ENCODE results near the gene CD200R1L. TPM values are rescaled to one million over a fixed set of nuclear protein-coding genes. Genes with fewer than 3 reads are reported as not detected.

CD200R1L gene
- total and polyA plus RNA-seq, 9 of the 15 experiments (the other 6 are each of a cell fraction or from before 2014, with no cell fraction given) = not detected

- no peaks in the 10 kb centered on the region for H4K20me1 ChIP-seq (replicated peaks; ENCODE audit: control insufficient read depth, insufficient read depth, low read length)
- H3K4me1 ChIP-seq (replicated peaks in 1 of 2; ENCODE audit: control insufficient read depth in 2 of 2, insufficient read depth in 2 of 2, low read length in 2 of 2) = peaks cover 0 to 18% of the 10 kb centered on the region in 2 experiments; a peak in 4 of 5 replicates
- H3K9me3 ChIP-seq (replicated peaks; ENCODE audit: control insufficient read depth, insufficient read depth, low read depth, low read length) = no peaks in the 10 kb centered on the region; the same call in 1 of the 2 replicates
- ChIA-PET CTCF (ENCODE audit: low intra/inter-chr PET ratio) (no interaction called here), POLR2A (no interaction called here)
- no peak overlapping the region for H3K4me2 ChIP-seq (ENCODE audit: insufficient read depth, low read length)
- H2AFZ ChIP-seq (ENCODE audit: low read depth, low read length) = no peak overlapping the region
- no peaks in the 10 kb centered on the region for H3K27me3 ChIP-seq (ENCODE audit: control insufficient read depth in 2 of 2, insufficient read depth in 2 of 2, low read length in 2 of 2)
- no peak overlapping the region for H3K4me3 ChIP-seq
- no peaks in the 10 kb centered on the region for H3K79me2 ChIP-seq (ENCODE audit: control insufficient read depth, insufficient read depth, low read length)
- no peaks in the 10 kb centered on the region for H3K36me3 ChIP-seq (ENCODE audit: control insufficient read depth, insufficient read depth, low read length)
- no peak for FAIRE-seq
- no peak for DNase-seq (ENCODE audit: extremely low read depth in 1 of 4, low spot score in 3 of 4)
- 56% methylated on average over 2 of the region's 2 CpGs for WGBS (ENCODE audit: insufficient coverage, low coverage, missing lambda C conversion rate)
- no peak overlapping the region for H3K9ac ChIP-seq (ENCODE audit: insufficient read depth in 1 of 2, low read depth in 2 of 2, low read length in 2 of 2)
- intact Hi-C loops (cut with micrococcal nuclease) = no loop called here
- no peaks in the 10 kb centered on the region for H3K9me1 ChIP-seq (ENCODE audit: control insufficient read depth, insufficient read depth, low read length)
- no peak overlapping the region for H3K27ac ChIP-seq (ENCODE audit: extremely low read depth, low read depth, low read length)
- no TSS peak for BruUV-seq (replicated peaks)
- ATAC-seq = no peak
- in situ Hi-C loops (cut with MboI) = no loop called here
- no peak for TF ChIP-seq ZSCAN32 (CRISPR knock-in tag; IDR thresholded peaks at IDR 0.05)
- TF ChIP-seq HNRNPL (IDR thresholded peaks at IDR 0.05; ENCODE audit: low read depth, low read length) = no peak
- TF ChIP-seq ZNF561 (CRISPR knock-in tag; conservative IDR thresholded peaks at IDR 0.05) = no peak
- TF ChIP-seq, protein P1, sequence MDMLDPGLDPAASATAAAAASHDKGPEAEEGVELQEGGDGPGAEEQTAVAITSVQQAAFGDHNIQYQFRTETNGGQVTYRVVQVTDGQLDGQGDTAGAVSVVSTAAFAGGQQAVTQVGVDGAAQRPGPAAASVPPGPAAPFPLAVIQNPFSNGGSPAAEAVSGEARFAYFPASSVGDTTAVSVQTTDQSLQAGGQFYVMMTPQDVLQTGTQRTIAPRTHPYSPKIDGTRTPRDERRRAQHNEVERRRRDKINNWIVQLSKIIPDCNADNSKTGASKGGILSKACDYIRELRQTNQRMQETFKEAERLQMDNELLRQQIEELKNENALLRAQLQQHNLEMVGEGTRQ (CRISPR knock-in tag; IDR thresholded peaks at IDR 0.05) = no peak
- TF ChIP-seq MAFG (tag; conservative IDR thresholded peaks at IDR 0.05) = peak; percentile 45; the same call in 1 of the 2 replicates
- TF ChIP-seq ZNF316 (IDR thresholded peaks at IDR 0.05) = peak; percentile 59; the same call in 1 of the 2 replicates
- peak; percentile 38 for TF ChIP-seq C11orf30 (IDR thresholded peaks at IDR 0.05; ENCODE audit: low read depth)
- no peak for TF ChIP-seq ZNF134 (CRISPR knock-in tag; conservative IDR thresholded peaks at IDR 0.05)
- TF ChIP-seq HDAC2 (IDR thresholded peaks at IDR 0.05) = no peak
- TF ChIP-seq NCOA4 (IDR thresholded peaks at IDR 0.05; ENCODE audit: partially characterized antibody) = no peak
- TF ChIP-seq, protein P2, sequence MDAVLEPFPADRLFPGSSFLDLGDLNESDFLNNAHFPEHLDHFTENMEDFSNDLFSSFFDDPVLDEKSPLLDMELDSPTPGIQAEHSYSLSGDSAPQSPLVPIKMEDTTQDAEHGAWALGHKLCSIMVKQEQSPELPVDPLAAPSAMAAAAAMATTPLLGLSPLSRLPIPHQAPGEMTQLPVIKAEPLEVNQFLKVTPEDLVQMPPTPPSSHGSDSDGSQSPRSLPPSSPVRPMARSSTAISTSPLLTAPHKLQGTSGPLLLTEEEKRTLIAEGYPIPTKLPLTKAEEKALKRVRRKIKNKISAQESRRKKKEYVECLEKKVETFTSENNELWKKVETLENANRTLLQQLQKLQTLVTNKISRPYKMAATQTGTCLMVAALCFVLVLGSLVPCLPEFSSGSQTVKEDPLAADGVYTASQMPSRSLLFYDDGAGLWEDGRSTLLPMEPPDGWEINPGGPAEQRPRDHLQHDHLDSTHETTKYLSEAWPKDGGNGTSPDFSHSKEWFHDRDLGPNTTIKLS (IDR thresholded peaks at IDR 0.05; ENCODE audit: borderline replicate concordance, low read depth) = no peak
- TF ChIP-seq ZKSCAN3 (CRISPR knock-in tag; IDR thresholded peaks at IDR 0.05) = no peak
- no peak for TF ChIP-seq FOXM1 (IDR thresholded peaks at IDR 0.05; ENCODE audit: low read depth)
- TF ChIP-seq FOXM1 (CRISPR knock-in tag; IDR thresholded peaks at IDR 0.05; ENCODE audit: low read depth) = no peak
- TF ChIP-seq PHB2 (IDR thresholded peaks at IDR 0.05; ENCODE audit: low read depth) = no peak
- TF ChIP-seq NFYB (IDR thresholded peaks at IDR 0.05; ENCODE audit: extremely low read depth, insufficient read length) = no peak
- TF ChIP-seq HMG20A (CRISPR knock-in tag; conservative IDR thresholded peaks at IDR 0.05) = no peak
- no peak for TF ChIP-seq ZC3H4 (CRISPR knock-in tag; IDR thresholded peaks at IDR 0.05; ENCODE audit: borderline replicate concordance)
- TF ChIP-seq SIN3A (IDR thresholded peaks at IDR 0.05; ENCODE audit: borderline replicate concordance in 2 of 2, control insufficient read depth in 1 of 2, low read depth in 2 of 2, low read length in 2 of 2) = no peak
- TF ChIP-seq PRPF4 (IDR thresholded peaks at IDR 0.05; ENCODE audit: insufficient read depth, low read depth, low read length, poor library complexity, severe bottlenecking) = no peak
- TF ChIP-seq, protein P3, sequence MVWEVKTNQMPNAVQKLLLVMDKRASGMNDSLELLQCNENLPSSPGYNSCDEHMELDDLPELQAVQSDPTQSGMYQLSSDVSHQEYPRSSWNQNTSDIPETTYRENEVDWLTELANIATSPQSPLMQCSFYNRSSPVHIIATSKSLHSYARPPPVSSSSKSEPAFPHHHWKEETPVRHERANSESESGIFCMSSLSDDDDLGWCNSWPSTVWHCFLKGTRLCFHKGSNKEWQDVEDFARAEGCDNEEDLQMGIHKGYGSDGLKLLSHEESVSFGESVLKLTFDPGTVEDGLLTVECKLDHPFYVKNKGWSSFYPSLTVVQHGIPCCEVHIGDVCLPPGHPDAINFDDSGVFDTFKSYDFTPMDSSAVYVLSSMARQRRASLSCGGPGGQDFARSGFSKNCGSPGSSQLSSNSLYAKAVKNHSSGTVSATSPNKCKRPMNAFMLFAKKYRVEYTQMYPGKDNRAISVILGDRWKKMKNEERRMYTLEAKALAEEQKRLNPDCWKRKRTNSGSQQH (CRISPR knock-in tag; IDR thresholded peaks at IDR 0.05) = no peak
These were observed 54.9 kb downstream of the CD200R1L start for GRCh38 chr3:112791736-112792135.
